Suprapubic skin (tissue), 3 donors: Measurements from ENCODE around the gene BFSP1.

Experiments
- POLR2A ChIP-seq, 2 donors: fragments of 450-650 bp; IDR thresholded peaks; one replicate each; pipeline ENCODE4 v1.6.1; 2017; ENCODE audit warnings: antibody characterized with exemption in 2 of 2, mild to moderate bottlenecking in 2 of 2, moderate library complexity in 2 of 2
- TF ChIP-seq, protein P1 (sequence below), 2 donors: fragments of 200-600 bp in 1 of 2; fragments of 450-650 bp in 1 of 2; sonication (generic) in 1 of 2; IDR thresholded peaks; one replicate each; pipeline ENCODE4 v1.5.1; 2016 to 2019; ENCODE audit warnings: antibody characterized with exemption in 2 of 2, mild to moderate bottlenecking in 1 of 2, moderate library complexity in 1 of 2

DNA sequence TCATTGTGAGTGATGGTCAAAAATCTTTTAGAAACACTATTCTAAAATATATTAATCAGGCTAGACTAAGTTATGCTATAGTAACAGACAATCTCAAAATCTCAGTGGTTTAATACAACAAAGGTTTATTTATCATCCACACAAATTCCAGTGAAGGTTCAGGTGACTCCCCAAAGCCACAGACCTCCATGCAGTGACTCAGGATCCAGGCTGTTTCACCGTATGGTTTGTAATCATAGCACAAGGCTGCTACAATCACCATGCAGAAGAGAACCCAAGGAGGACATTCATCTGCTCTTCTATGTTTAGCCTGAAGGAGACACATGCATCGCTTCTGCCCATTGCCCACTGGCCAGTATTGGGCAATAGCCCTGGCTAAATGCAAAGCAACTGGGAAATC is 46.2 kb downstream of the BFSP1 start:
- TF ChIP-seq POLR2A (IDR thresholded peaks at IDR 0.05): no peak
- TF ChIP-seq, protein P1, sequence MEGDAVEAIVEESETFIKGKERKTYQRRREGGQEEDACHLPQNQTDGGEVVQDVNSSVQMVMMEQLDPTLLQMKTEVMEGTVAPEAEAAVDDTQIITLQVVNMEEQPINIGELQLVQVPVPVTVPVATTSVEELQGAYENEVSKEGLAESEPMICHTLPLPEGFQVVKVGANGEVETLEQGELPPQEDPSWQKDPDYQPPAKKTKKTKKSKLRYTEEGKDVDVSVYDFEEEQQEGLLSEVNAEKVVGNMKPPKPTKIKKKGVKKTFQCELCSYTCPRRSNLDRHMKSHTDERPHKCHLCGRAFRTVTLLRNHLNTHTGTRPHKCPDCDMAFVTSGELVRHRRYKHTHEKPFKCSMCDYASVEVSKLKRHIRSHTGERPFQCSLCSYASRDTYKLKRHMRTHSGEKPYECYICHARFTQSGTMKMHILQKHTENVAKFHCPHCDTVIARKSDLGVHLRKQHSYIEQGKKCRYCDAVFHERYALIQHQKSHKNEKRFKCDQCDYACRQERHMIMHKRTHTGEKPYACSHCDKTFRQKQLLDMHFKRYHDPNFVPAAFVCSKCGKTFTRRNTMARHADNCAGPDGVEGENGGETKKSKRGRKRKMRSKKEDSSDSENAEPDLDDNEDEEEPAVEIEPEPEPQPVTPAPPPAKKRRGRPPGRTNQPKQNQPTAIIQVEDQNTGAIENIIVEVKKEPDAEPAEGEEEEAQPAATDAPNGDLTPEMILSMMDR (IDR thresholded peaks at IDR 0.05): no peak
